Measurements from ENCODE around the gene MICU2.

DNA sequence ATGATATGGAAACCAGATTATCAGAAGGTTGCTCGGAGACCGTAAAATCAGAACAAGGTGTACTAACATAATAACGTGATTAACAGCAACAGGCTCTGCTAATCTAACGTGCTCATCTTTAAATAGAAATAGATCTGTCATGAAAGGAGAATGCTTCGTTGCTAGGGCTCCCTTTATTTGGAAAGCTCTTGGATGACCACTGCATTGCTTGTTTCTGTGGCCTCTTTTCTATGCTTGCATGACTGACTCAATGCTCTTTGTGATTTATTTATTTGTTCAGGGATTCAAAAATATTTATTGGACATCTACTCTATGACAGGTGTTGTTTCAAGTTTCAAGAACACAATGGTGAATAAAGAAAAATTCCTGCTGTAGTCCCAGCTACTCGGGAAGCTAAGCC, 122.6 kb downstream of the MICU2 start:
- TF ChIP-seq, protein P1, sequence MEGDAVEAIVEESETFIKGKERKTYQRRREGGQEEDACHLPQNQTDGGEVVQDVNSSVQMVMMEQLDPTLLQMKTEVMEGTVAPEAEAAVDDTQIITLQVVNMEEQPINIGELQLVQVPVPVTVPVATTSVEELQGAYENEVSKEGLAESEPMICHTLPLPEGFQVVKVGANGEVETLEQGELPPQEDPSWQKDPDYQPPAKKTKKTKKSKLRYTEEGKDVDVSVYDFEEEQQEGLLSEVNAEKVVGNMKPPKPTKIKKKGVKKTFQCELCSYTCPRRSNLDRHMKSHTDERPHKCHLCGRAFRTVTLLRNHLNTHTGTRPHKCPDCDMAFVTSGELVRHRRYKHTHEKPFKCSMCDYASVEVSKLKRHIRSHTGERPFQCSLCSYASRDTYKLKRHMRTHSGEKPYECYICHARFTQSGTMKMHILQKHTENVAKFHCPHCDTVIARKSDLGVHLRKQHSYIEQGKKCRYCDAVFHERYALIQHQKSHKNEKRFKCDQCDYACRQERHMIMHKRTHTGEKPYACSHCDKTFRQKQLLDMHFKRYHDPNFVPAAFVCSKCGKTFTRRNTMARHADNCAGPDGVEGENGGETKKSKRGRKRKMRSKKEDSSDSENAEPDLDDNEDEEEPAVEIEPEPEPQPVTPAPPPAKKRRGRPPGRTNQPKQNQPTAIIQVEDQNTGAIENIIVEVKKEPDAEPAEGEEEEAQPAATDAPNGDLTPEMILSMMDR (conservative IDR thresholded peaks at IDR 0.05; ENCODE audit: low read depth, low read length) = no peak
- no peak for TF ChIP-seq EZH2 (IDR thresholded peaks at IDR 0.05; ENCODE audit: borderline replicate concordance, low read depth, low read length, poor library complexity, severe bottlenecking)

Data from A673 (cell line).